NCI-H345 treated with DMSO at 0.1 percent for 48 hours (cell line): ENCODE measurements around the gene BCAP31.
"Not testable (repeated sequence)": the region's sequence is repeated elsewhere in the genome, so short reads cannot be mapped to it uniquely, and the experiment has no call there.

Experiments used
- DNase-seq: peaks from one replicate; lab custom pipeline; 2025; ENCODE audit not compliant: unreplicated experiment; lab: John Stamatoyannopoulos, UW

BCAP31 gene

DNA sequence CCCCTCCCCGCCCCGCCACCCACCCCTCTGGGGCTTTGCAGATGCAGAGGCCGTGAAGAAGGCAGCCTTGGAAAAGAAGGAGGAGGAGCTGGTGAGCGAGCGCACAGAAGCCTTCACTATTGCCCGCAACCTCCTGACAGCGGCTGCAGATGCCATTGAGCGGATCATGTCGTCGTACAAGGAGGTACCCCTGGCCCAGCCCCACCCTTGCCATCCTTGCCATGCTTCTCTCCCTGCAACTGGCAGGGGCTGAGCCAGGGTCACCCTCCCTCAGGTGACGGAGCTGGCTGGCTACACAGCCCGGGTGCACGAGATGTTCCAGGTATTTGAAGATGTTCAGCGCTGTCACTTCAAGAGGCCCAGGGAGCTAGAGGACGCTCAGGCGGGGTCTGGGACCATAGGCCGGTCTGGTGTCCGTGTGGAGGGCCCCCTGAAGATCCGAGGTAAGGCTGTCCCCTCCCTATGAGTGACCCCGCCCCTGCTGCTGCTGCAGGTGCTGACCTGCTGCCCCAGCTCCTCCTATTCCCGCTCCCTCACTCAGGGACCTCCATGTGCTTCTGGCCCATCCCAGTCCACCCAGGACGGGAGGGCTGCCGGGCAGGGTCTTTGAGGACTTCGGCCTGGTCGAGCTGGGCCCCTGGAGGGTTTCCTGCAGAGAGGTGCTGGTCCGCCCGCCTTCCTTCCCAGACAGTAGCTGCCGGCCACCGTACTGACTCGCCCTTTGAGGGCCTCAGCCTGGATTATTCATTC is 12.1 kb upstream of the BCAP31 start:
- no peak for DNase-seq

GRCh38 chrX:153735274-153735673 is 11.1 kb upstream of the BCAP31 start:
- no peak for DNase-seq

DNA sequence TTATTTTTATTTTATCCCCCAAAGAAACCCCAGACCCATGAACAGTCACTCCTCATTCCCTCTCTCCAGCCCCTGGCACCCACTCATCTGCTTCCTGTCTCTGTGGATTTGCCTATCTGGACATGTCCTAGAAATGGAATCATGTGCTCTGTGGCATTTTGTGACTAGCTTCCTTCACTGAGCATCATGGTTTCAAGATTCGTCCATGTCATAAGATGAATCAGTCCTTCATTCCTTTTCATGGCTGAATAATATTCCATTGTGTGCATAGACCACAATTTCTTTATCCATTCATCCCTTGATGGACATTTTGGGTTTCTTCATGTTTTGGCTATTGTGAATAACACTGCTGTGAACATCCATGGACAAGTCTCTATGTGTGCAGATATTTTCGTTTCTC is 10.7 kb upstream of the BCAP31 start:
- no peak for DNase-seq

- no peak for DNase-seq
Measured at GRCh38 chrX:153733651-153734240, 9.6 kb upstream of the BCAP31 start.

DNA sequence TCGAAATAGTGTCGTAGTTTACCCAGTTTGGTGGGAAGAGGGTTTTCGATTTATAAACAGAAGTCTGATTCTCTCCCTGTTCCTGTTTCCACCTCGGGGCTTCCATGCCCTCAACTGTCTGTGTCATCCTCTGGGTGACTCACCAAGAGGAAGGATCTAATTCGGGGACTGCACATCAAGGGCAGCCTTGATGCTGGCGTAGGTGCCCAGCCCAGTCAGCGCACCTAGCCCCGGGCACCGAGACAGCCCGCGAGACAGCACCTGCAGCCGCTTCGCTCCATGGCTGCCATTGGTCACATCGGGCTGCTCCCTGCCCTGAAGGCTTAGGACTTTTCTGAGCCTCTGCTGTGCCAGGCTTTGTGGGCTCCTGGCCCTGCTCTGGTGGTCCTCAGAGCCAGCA is 8.2 kb upstream of the BCAP31 start:
- DNase-seq, result no peak

- DNase-seq, result no peak
Measured at GRCh38 chrX:153731845-153732215, 7.6 kb upstream of the BCAP31 start.

DNA sequence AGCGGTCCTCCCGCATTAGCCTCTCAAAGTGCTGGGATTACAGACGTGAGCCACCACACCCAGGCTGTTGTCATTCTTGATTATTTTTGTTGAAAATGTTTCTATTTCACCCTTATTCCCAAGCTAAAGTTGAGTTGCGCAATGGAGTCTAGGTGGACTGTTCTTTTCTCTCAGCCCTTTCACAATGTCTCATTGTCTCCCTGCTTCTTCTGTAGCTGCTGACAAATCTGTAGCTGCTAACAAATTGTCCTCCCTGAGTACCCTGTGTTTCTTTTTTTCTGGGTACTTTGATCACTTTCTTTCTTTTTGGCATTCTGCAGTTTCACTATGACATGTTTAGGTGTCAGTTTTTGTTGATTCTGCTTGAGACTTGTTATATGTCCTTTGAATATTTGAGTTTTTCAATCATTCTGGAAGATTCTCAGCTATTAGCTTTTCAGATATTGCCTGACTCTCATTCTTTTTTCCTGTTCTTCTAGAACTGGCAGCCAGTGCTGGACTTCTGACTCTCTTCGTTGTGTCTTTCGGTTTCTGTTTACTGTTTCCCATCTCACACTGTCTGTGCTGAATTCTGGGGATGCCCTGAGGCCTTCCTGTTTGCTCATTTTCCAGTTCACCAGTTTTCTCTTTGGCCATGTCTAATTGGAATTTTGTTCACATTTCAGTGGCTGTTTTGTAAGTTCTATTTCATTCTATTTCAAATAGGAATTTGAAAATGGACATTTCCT is 7.1 kb upstream of the BCAP31 start:
- DNase-seq, result no peak

DNA sequence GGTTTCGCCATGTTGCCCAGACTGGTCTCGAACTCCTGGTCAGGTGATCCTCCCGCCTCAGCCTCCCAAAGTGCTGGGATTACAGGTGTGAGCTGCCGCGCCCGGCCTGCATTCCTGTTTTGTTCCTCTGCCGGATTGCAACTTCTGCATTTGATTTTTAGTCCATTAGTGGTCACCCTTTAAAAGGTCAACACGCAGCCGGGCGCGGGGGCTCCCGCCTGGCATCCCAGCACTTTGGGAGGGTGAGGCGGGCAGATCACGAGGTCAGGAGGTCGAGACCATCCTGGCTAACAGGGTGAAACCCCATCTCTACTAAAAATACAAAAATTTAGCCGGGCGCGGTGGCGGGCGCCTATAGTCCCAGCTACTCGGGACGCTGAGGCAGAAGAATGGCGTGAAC is 5.9 kb upstream of the BCAP31 start:
- not testable (repeated sequence) for DNase-seq

- DNase-seq, result no peak
Measured at GRCh38 chrX:153728951-153729631, 4.9 kb upstream of the BCAP31 start.

DNA sequence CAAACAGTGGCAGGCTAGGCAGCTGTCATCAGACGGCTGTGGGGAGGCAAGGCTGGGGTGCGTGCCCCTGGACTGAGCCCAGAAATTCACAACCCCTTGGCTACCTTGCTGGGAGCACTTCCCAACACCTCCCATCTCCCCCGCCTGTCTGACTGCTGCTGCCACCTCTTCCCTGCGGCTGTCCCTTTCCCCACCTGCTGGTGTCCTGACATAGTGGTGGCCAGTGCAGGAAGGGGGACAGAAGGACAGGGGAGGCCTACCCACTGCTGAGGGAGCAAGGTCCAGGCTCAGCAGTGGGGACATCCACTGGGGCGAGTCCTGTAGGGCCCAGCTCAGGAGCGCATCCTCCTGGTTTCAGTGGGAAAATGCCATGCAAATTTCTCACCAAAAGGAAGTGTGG is 3.9 kb upstream of the BCAP31 start:
- no peak for DNase-seq

DNA sequence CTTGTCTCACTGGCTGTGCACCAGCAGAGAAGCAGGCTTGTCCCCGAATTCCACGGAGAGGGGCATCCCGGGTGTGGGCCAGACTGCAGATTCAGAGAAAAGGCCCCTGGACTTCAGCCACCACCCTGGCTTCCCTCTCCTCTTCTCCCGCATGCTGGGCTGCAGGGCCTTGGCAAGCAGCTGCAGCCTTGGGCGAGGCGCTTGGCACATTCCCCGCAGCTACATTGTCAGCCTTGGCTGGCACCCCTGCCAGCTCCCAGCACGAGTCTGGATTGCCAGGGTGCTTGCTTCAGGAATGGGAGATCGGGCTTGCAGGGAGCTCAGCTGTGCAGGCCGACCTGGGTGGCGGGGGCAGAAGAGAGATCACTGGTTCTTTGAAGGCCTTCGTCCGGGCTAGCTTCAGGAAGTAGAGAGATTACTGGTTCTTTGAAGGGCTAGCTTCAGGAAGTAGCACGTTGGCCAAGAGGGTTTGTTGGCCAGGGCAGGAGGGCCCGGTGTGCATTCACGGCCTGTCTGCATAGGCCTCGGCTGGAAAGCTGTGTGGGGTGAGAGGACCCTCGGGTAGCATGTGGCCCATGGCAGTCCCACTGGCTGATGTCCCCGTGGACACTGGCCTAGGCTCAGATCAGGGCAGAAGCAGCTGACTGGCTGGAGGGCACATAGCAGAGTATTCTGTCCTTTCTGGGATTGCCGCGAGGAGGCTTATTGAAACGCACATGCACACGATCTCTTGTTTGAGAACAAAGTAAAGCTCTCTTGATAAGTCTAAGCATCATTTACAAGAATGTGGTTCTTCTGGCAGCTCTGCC is 3.1 kb upstream of the BCAP31 start:
- peak; percentile 13 for DNase-seq

DNA sequence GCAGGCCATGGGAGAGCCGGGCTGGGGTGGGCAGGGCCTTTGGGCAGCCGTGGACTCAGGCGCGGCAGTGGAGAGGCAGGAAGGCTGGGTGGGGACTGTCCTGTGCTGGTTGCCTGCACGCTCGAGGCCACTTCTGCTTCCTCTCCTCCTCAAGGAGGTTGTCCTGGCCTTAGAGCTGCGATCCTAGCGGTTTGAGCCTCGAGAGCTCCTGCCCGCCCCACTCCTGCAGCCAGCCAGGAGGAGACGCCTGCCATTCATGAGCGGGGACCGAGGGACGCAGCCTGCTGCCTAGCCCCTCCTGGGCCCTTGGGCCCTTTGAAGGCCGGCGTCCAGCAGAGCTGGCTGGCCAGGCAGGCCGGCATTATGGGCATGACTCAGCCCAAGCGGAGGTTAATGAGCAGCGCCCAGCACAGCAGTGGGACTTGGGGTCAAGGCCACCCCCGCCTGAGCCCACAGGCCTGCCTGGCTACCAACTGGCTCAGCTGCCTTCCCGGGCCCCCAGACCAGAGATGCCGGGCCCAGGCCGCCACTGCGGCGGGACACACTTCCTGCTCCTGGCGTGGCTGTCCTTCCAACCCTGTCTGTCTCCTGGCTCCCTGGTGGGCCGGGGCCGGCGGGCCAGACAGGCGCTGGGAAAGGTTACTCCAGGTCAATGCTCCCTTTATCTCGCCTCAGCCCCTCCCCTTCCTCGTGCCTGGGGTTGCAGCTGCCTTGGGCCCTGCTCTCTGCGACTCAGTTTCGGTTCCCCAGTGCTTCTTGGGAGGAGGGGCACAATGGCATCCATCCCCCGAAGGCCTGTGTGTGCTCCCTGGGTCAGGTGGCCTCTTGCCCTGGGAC is 2.3 kb upstream of the BCAP31 start:
- no peak for DNase-seq

DNA sequence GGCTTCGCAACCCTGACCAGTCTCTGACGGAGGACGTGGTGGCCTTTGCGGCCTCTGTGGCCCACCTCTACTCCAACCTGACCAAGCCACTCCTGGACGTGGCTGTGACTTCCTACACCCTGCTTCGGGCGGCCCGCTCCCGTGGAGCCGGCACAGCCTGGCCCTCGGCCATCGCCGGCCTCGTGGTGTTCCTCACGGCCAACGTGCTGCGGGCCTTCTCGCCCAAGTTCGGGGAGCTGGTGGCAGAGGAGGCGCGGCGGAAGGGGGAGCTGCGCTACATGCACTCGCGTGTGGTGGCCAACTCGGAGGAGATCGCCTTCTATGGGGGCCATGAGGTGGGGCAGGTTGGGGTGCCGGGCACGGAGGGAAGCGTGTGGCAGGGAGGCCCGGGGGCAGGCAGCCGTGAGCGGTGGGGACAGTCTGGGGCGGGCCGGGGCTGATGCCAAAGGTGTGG is 1.7 kb upstream of the BCAP31 start:
- no peak for DNase-seq

DNA sequence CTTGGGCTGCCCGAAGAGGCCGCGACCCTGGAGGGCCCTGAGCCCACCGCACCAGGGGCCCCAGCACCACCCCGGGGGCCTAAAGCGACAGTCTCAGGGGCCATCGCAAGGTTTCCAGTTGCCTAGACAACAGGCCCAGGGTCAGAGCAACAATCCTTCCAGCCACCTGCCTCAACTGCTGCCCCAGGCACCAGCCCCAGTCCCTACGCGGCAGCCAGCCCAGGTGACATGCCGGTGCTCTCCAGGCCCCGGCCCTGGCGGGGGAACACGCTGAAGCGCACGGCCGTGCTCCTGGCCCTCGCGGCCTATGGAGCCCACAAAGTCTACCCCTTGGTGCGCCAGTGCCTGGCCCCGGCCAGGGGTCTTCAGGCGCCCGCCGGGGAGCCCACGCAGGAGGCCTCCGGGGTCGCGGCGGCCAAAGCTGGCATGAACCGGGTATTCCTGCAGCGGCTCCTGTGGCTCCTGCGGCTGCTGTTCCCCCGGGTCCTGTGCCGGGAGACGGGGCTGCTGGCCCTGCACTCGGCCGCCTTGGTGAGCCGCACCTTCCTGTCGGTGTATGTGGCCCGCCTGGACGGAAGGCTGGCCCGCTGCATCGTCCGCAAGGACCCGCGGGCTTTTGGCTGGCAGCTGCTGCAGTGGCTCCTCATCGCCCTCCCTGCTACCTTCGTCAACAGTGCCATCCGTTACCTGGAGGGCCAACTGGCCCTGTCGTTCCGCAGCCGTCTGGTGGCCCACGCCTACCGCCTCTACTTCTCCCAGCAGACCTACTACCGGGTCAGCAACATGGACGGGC is 1.0 kb upstream of the BCAP31 start:
- no peak for DNase-seq

DNA sequence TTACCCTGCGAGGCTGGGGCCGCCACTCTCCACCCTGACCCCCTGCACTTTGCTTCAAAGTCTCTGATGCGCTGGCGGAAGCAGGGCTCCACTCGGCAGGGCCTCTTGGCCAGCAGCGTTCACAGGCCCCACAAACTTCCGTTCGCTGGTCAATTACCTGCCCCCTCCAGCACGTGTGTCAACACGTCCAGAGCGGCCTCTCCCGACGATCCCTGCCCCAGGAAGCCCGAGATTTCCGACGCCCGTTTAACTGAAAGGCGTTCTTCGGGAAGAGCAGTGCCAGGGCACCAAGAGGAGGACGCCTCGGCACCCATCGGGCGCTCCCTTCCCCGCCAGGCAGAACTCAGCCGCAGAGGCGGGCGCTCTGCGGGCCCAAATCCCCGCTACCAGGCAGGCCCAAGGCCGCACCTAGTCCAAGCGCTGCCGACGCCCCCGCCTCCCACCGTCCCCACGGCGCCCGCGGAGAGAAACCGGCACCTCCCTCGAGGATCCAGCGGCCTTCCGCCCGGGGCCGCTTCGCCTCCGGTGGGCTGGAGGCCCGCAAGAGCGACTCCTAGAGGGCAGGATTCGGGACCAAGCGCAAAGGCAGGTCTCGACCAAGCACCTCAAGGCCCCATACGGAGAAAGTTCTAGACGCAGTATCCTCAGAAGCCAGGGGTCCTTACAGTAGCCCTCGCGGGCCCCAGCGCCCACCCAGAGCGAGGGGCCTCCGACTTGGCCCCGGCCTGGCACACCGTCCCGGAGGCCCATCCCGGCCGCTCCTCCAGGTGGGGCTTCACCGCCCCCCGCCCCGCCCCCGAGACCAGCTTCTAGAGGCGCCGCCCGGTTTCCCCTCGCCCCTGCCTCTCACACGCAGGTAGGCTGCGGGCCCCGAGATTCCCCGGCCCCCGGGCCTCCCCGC is 586 bp downstream of the BCAP31 start:
- peak; percentile 28 for DNase-seq

- no peak for DNase-seq
Measured at GRCh38 chrX:153722704-153723350, 1.4 kb downstream of the BCAP31 start.

- no peak for DNase-seq
Measured at GRCh38 chrX:153719701-153720100, 4.5 kb downstream of the BCAP31 start.

GRCh38 chrX:153719238-153719637 is 4.9 kb downstream of the BCAP31 start:
- no peak for DNase-seq
